Posterior cingulate gyrus (tissue), 11 donors: ENCODE results near the gene ACAN.

Experiments used
- DNase-seq, 10 donors: peaks; one replicate each; pipeline versions ENCODE4 v3.0.0 to v3.0.0-alpha.2; 2020 to 2021; ENCODE audit warnings: mixed read lengths in 3 of 10
- intact Hi-C: fragments of 100-400 bp; cut with DNase I; formaldehyde crosslinking; loops from one replicate; pipeline ENCODE4 v1.15.1; 2023

ACAN gene

DNA sequence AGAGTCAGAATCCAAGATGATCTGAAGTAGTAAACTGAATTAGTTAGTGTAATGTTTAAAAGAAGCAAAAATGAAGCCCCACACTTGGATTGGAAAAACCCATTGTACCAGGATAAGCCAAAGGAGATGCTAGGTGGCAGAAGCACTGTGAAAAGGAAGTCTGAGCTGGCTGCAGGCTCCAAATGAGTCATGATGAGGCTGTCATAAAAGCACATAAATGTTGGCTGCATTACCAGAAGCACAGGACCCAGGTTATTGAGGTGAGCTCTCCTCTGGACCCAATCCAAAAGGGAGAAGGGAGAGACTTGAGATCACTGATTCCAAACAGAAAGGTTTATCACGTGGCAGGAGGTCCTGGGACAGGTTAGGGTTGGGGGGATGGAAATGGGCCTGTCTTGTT, 3.2 kb upstream of the ACAN start:
- no peak for DNase-seq
- intact Hi-C loops = no loop called here

GRCh38 chr15:88800738-88801137, 2.5 kb upstream of the ACAN start:
- DNase-seq = no peak

GRCh38 chr15:88802250-88802990, 816 bp upstream of the ACAN start:
- intact Hi-C loops = no loop called here
- no peak for DNase-seq

More at GRCh38 chr15:88800738-88801137, 2.5 kb upstream of the ACAN start:
- intact Hi-C loops = no loop called here

- intact Hi-C loops = no loop called here
- DNase-seq = peak in 1 of 10 donors; percentile 81
Observed at GRCh38 chr15:88802991-88803240, 320 bp upstream of the ACAN start.

- intact Hi-C loops = no loop called here
- no peak for DNase-seq
Observed at GRCh38 chr15:88803920-88804247, 648 bp downstream of the ACAN start.

GRCh38 chr15:88804257-88804656, 1.0 kb downstream of the ACAN start:
- DNase-seq = no peak
- intact Hi-C loops = no loop called here

DNA sequence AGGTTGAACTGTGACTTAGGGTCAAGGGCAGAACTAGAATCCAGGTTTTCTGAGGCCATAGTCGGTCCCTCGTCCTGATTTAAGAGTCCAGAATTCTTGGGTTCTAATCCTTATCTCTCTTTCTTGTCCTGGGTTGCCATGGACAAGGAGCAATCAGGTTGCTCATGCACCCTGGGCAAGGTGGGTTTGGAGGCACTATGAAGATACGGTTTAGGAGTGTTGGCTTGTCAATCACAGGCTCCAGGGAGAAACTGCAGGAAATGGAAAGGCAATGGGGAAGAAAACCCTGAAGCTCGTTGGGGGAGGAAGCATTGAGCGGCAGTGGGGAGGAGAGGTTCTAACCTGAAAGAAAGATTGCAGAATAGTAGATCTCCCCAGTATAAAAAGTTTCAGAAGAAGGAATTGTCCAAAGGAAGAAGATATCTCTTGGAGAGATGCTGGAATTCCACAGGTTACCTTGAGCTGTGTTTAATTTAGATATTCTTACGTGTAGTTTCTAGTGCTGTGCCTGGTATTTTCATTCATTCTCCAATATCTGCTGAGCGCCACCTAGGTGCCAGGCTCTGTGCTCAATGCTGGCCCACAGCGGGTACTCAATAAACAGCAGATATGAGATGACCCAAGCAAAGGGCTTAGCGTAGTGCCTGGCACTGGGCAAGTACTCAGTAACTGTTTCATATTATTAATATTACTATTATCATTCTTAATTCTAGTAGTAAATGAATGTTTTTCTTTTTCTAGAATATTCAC, 2.0 kb downstream of the ACAN start:
- intact Hi-C loops = no loop called here
- no peak for DNase-seq

DNA sequence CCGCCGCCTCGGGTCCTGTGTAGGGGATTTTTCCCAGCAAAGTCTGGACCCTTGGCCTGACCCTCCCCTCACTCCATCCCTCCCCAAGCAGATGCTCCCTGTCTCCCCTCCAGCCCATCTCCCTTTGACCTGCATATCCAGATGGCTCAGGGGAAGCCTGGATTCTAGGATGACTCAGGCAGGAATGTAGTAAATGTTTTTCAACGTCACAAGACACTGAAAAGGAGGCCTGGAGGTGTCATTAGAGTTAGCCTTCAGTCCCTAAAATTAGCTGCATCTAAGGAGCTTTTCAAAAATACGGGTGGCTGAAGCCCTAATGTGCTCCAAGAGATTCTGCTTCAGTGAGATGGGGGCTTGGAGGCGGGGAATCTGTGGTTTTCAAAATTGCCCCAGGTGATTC, 7.2 kb downstream of the ACAN start:
- intact Hi-C loops = no loop called here
- no peak for DNase-seq

DNA sequence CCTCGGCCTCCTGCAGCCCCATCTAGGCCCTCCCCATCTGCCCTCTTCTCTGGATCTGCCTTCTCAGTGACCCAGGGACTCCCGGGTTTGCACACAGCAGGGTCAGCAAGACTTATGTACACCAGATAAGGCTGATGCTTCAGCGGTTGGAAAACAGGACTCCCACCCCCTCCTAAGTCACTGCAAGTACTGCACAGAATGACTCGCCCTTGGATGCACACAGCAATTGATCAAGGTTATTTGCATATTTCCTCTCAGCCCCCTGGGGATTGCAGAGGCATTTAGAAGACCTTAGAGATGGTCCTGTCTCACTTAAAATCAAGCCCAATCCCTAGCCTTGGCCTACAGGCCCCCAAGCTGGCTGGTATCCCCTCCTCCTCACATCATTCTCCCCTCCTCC, 8.9 kb downstream of the ACAN start:
- intact Hi-C loops = no loop called here
- no peak for DNase-seq

- intact Hi-C loops = no loop called here
- DNase-seq = no peak
Observed at GRCh38 chr15:88813960-88814359, 10.7 kb downstream of the ACAN start.

- intact Hi-C loops = no loop called here
- DNase-seq = no peak
Observed at GRCh38 chr15:88814393-88814792, 11.2 kb downstream of the ACAN start.

DNA sequence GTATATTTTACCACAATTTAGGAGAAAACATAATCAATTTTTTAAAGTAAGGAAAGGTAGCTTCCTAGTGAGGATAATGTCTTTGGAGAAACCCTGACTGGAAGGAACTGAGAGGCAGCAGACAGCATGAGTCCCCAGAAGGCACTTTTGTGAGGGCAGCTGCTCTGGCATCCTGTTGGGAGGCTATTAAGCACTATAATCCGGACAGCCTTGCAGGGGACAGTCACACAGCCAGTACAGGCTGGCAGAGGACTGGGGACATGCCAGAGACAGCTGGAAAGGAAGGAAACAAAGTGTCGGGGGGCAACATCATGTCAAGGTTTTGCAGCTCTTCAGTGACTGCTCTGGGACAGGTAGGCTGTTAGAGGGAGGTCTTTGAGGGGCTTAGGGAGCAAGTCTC, 15.7 kb downstream of the ACAN start:
- DNase-seq = peak in 1 of 10 donors; percentile 9
- intact Hi-C loops = no loop called here

- peak in 1 of 10 donors; percentile 55 for DNase-seq
- intact Hi-C loops = no loop called here
Observed at GRCh38 chr15:88821993-88822392, 18.8 kb downstream of the ACAN start.

DNA sequence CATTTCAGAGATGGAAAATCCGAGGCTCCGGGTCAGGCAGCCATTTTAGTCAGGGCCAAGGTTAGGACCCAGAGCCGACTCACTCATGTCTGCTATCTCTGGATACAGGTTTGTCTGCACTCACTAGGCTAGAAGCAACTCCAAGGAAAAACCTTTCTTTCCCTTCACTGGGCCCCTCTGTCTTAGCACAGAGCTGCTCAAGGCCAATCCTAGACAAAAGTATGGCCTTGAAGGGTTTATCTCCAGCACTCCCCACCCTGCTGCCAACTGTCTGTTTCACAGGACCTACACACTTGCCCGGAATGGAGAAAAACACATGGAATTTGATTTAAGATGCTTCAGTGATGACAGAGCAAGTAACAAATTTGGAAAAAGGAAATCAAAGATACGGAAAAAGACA, 25.6 kb downstream of the ACAN start:
- intact Hi-C loops = no loop called here
- peak in 1 of 10 donors; percentile 12 for DNase-seq

- DNase-seq = peak in 2 of 10 donors; percentile 5 to 20
- intact Hi-C loops = no loop called here
Observed at GRCh38 chr15:88830016-88830415, 26.8 kb downstream of the ACAN start.

GRCh38 chr15:88832820-88833730, 29.8 kb downstream of the ACAN start:
- peak in 2 of 10 donors; percentile 62 to 64 for DNase-seq

GRCh38 chr15:88833731-88834100, 30.5 kb downstream of the ACAN start:
- DNase-seq = peak in 2 of 10 donors; percentile 24 to 39
- intact Hi-C loops = loop anchor here (1.0 to 2.0 kb wide), 3 partner anchors 175 to 357 kb away; no protein-coding TSS in a partner anchor

More at GRCh38 chr15:88832820-88833730, 29.8 kb downstream of the ACAN start:
- intact Hi-C loops = loop anchor here (2.0 kb wide), 1 partner anchor 208 kb away; no protein-coding TSS in a partner anchor

- peak in 9 of 10 donors; percentile 46 to 94 (median 74) for DNase-seq
- intact Hi-C loops = loop anchor here (1.0 to 2.0 kb wide), 2 partner anchors 176 to 358 kb away; no protein-coding TSS in a partner anchor
Observed at GRCh38 chr15:88834211-88834812, 31.1 kb downstream of the ACAN start.

DNA sequence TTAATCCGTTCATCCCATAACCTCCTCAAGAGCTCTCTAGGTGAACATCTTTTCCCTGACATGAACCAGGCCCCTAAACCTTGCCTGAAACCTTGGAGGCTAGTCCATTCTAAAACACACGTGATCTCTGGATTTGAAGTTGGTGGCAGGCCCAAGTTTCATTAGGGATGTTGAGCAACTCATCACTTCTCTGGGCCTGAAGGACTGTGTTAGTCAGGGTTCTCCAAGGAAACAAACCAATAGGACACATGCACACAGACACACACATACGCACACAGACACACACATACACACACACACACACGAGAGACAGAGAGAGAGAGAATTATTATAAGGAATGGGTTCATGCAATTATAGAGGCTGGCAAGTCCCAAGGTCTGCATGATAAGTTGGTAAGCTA, 31.9 kb downstream of the ACAN start:
- intact Hi-C loops = loop anchor here (2.0 kb wide), 1 partner anchor 358 kb away; no protein-coding TSS in a partner anchor

GRCh38 chr15:88835646-88836045, 32.4 kb downstream of the ACAN start:
- peak in 2 of 10 donors; percentile 12 to 29 for DNase-seq
- intact Hi-C loops = loop anchor here (2.0 kb wide), 1 partner anchor 359 kb away; no protein-coding TSS in a partner anchor

More for the DNA sequence above, 31.9 kb downstream of the ACAN start:
- peak in 1 of 10 donors; percentile 20 for DNase-seq
